Measurements from ENCODE around the gene CRYBG1. TPM values are rescaled to one million over a fixed set of nuclear protein-coding genes. Genes with fewer than 3 reads are reported as not detected.

Gene CRYBG1
- total and polyA plus RNA-seq, 2 of the 13 experiments (the other 11 are each of a cell fraction or from before 2014, with no cell fraction given) = 10.1 to 21.9 TPM

GRCh38 chr6:106512048-106512967, 151.8 kb downstream of the CRYBG1 start (continued):
- TF ChIP-seq ZNF333 (CRISPR knock-in tag; IDR thresholded peaks at IDR 0.05; ENCODE audit: borderline replicate concordance) (peak; percentile 85; the same call in 1 of the 2 replicates), ZNF446 (CRISPR knock-in tag; IDR thresholded peaks at IDR 0.05) (0 out of 2 replicates have a peak, but pooled peaks have one; percentile 44), ZFP41 (CRISPR knock-in tag; IDR thresholded peaks at IDR 0.05; ENCODE audit: borderline replicate concordance) (no peak; the same call in 1 of the 2 replicates), ZNF484 (CRISPR knock-in tag; IDR thresholded peaks at IDR 0.05; ENCODE audit: borderline replicate concordance, low read depth) (0 out of 2 replicates have a peak, but pooled peaks have one; percentile 42), ZBTB38 (CRISPR knock-in tag; IDR thresholded peaks at IDR 0.05) (no peak), ZNF577 (CRISPR knock-in tag; IDR thresholded peaks at IDR 0.05; ENCODE audit: borderline replicate concordance, low read depth) (0 out of 2 replicates have a peak, but pooled peaks have one; percentile 7), HMG20B (CRISPR knock-in tag; conservative IDR thresholded peaks at IDR 0.05) (0 out of 2 replicates have a peak, but pooled peaks have one; percentile 10), ZMAT5 (CRISPR knock-in tag; IDR thresholded peaks at IDR 0.05; ENCODE audit: borderline replicate concordance, low read depth) (no peak), SCMH1 (CRISPR knock-in tag; IDR thresholded peaks at IDR 0.05; ENCODE audit: borderline replicate concordance) (no peak), ZNF513 (CRISPR knock-in tag; conservative IDR thresholded peaks at IDR 0.05) (no peak), POGZ (CRISPR knock-in tag; IDR thresholded peaks at IDR 0.05) (peak; percentile 85), MED1 (CRISPR knock-in tag; IDR thresholded peaks at IDR 0.05) (peak; percentile 42; the same call in 1 of the 2 replicates), MAF1 (CRISPR knock-in tag; IDR thresholded peaks at IDR 0.05; ENCODE audit: borderline replicate concordance) (peak; percentile 32; the same call in 1 of the 2 replicates), ATM (IDR thresholded peaks at IDR 0.05; ENCODE audit: borderline replicate concordance) (no peak), FIP1L1 (IDR thresholded peaks at IDR 0.05; ENCODE audit: borderline replicate concordance, insufficient read depth, low read depth, low read length) (no peak), SRY (CRISPR knock-in tag; IDR thresholded peaks at IDR 0.05) (0 out of 2 replicates have a peak, but pooled peaks have one; percentile 41), BORCS8-MEF2B (CRISPR knock-in tag; IDR thresholded peaks at IDR 0.05) (peak; percentile 57; the same call in 1 of the 2 replicates), ZNF543 (CRISPR knock-in tag; IDR thresholded peaks at IDR 0.05) (peak; percentile 87), ZNF431 (CRISPR knock-in tag; IDR thresholded peaks at IDR 0.05; ENCODE audit: borderline replicate concordance, low read depth) (0 out of 2 replicates have a peak, but pooled peaks have one; percentile 66), POLR2AphosphoS5 (IDR thresholded peaks at IDR 0.05; ENCODE audit: low read depth, low read length) (no peak), ZNF350 (CRISPR knock-in tag; IDR thresholded peaks at IDR 0.05; ENCODE audit: borderline replicate concordance, low read depth) (peak; percentile 73), MTERF4 (CRISPR knock-in tag; IDR thresholded peaks at IDR 0.05) (peak; percentile 96), HNF4G (IDR thresholded peaks at IDR 0.05; ENCODE audit: borderline replicate concordance, low read depth, low read length) (peak; percentile 78), HNF4G (CRISPR knock-in tag; IDR thresholded peaks at IDR 0.05; ENCODE audit: borderline replicate concordance, low read depth) (peak; percentile 83), CBX1 (IDR thresholded peaks at IDR 0.05; ENCODE audit: low read depth) (peak; percentile 73), SRSF9 (IDR thresholded peaks at IDR 0.05; ENCODE audit: borderline replicate concordance, insufficient read depth, low read depth, low read length, poor library complexity, severe bottlenecking) (no peak)
